Mammary epithelial cell (primary cell): ENCODE data around the gene C2orf15.

Source experiments
- CTCF ChIP-seq, 2 donors: IDR thresholded peaks in 1 of 2; conservative IDR thresholded peaks in 1 of 2; 2 replicates each; pipeline ENCODE4 v1.5.1; 2011 to 2012; ENCODE audit warnings: inconsistent platforms in 2 of 2, low read length in 2 of 2, mild to moderate bottlenecking in 2 of 2, control low read depth in 1 of 2, low read depth in 1 of 2; ENCODE audit not compliant: insufficient read depth in 1 of 2; ENCODE audit errors: extremely low read depth in 1 of 2
- EZH2 ChIP-seq: IDR thresholded peaks from 2 replicates; pipeline ENCODE4 v1.6.1; 2012; ENCODE audit warnings: low read length, inconsistent platforms, borderline replicate concordance

DNA sequence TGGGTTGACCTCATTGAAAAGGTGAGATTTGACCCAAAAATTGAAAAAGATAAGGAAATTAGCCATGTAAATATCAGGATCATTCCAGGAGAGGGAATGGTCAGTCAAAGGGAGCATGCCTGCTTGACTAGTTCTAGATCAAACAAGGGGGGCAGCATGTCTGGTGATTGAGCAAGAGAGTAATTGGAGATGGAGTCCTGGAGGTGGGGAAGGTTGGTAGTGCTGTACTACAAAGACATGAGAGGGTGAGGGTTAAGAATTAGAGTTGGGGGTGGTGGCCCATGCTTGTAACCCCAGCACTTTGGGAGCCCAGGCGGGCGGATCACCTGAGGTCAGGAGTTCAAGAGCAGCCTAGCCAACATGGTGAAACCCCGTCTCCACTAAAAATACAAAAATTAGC lies 41.5 kb downstream of the C2orf15 start:
- TF ChIP-seq EZH2: no peak
- no peak for TF ChIP-seq CTCF (conservative IDR thresholded peaks at IDR 0.05 in 1 of 2, IDR thresholded peaks at IDR 0.05 in 1 of 2; ENCODE audit: extremely low read depth in 1 of 2, insufficient read depth in 1 of 2, low read depth in 1 of 2, low read length in 2 of 2)
